Placental epithelial cell (primary cell): ENCODE measurements around the gene NPAS3. TPM values are rescaled to one million over a fixed set of nuclear protein-coding genes. Genes with fewer than 3 reads are reported as not detected.

Experiments
- total RNA-seq: library from RNA; depleted of rRNA; stranded (reverse); fragments of >200 nt; gene quantifications from 2 replicates; pipeline ENCODE4 v1.2.3, GENCODE V29; 2012

Gene NPAS3
- total RNA-seq: 1.6 and 1.8 TPM in 2 replicates

GRCh38 chr14:32938719-32939253 lies at the start of gene NPAS3:
Gene NPAS3, plus strand, starts transcription at chr14:32938879.

